HCT116 (cell line): ENCODE measurements around the gene TENM4.

ENCODE experiments used
- JUND ChIP-seq: IDR thresholded peaks from 2 replicates; pipeline ENCODE4 v1.6.1; 2012
- RAD21 ChIP-seq: IDR thresholded peaks from 2 replicates; pipeline ENCODE4 v1.6.1; 2012; ENCODE audit warnings: low read depth, mild to moderate bottlenecking
- SRF ChIP-seq: IDR thresholded peaks from 2 replicates; pipeline ENCODE4 v1.6.1; 2012; ENCODE audit warnings: low read depth
- TF ChIP-seq, protein P1 (sequence below), 3 experiments: fragments of 200-600 bp in 1 of 3; sonication (generic) in 1 of 3; IDR thresholded peaks in 2 of 3; conservative IDR thresholded peaks in 1 of 3; 2 replicates each; pipeline ENCODE4 v1.5.1; 2012 to 2017; ENCODE audit warnings: low read depth in 2 of 3, low read length in 2 of 3, antibody characterized with exemption in 1 of 3, borderline replicate concordance in 1 of 3, control low read depth in 1 of 3, mild to moderate bottlenecking in 1 of 3, mixed read lengths in 1 of 3, mixed run types in 1 of 3, moderate library complexity in 1 of 3; ENCODE audit not compliant: insufficient read depth in 1 of 3

DNA sequence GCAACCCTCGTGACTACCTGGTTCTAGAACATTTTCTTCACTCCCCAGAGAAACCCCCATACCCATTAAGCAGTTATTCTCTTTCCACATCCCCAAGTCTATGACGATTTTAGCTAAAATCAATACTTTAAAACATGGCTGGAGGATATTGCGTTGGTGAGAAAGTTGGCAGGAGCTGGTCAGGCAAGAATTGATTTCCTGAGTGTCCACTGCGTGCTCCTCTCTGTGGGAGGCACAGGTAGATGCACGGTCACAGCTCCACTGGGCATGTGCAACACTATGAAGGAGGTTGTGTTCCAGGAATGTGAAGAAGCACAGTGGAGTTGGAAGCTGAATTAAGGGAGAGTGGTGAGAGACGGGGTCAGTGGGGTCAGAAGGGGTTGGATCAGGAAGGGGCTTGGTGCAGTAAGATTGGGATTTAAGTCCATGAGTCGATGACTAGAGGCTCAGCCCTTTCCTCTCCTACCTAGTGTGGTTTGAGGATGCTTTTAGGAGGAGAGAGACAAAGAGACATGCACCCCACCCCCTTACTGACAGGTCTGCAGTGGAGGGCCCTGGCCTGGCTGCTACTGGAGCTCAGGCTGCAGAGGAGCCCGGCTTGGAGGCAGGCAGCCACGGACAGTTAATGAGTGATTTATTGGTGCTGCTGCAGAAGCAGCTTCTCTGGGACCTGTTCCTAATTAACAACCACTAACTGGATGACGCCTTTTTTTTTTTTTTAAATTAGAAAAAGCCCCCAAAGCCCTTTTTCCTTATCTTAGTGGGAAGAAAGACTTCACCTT, 395.6 kb downstream of the TENM4 start:
- TF ChIP-seq, protein P1, sequence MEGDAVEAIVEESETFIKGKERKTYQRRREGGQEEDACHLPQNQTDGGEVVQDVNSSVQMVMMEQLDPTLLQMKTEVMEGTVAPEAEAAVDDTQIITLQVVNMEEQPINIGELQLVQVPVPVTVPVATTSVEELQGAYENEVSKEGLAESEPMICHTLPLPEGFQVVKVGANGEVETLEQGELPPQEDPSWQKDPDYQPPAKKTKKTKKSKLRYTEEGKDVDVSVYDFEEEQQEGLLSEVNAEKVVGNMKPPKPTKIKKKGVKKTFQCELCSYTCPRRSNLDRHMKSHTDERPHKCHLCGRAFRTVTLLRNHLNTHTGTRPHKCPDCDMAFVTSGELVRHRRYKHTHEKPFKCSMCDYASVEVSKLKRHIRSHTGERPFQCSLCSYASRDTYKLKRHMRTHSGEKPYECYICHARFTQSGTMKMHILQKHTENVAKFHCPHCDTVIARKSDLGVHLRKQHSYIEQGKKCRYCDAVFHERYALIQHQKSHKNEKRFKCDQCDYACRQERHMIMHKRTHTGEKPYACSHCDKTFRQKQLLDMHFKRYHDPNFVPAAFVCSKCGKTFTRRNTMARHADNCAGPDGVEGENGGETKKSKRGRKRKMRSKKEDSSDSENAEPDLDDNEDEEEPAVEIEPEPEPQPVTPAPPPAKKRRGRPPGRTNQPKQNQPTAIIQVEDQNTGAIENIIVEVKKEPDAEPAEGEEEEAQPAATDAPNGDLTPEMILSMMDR (IDR thresholded peaks at IDR 0.05 in 2 of 3, conservative IDR thresholded peaks at IDR 0.05 in 1 of 3; ENCODE audit: borderline replicate concordance in 1 of 3, insufficient read depth in 1 of 3, low read depth in 2 of 3, low read length in 2 of 3), result no peak
- TF ChIP-seq JUND (no peak), SRF (no peak), RAD21 (no peak)
